Epithelial cell of esophagus (primary cell): ENCODE measurements around the gene DROSHA.

Experiments used
- DNase-seq: peaks from one replicate; pipeline ENCODE4 v3.0.0; 2010; ENCODE audit warnings: low read depth
- H3K4me3 ChIP-seq: 2 replicates; pipeline ENCODE4 v1.5.1; 2011; ENCODE audit warnings: mild to moderate bottlenecking, low read length, control low read depth
- CTCF ChIP-seq: IDR thresholded peaks from 2 replicates; pipeline ENCODE4 v1.5.1; 2011; ENCODE audit warnings: low read depth, mild to moderate bottlenecking, low read length, control low read depth, inconsistent platforms; ENCODE audit not compliant: insufficient read depth; ENCODE audit errors: missing control alignments

The DROSHA gene

GRCh38 chr5:31459594-31459993 lies 72.3 kb downstream of the DROSHA start:
- DNase-seq = no peak
- H3K4me3 ChIP-seq = no peak overlapping the region
- TF ChIP-seq CTCF = no peak

GRCh38 chr5:31455172-31455571 lies 76.7 kb downstream of the DROSHA start:
- TF ChIP-seq CTCF = no peak
- H3K4me3 ChIP-seq = no peak overlapping the region
- DNase-seq = no peak

GRCh38 chr5:31453522-31453921 lies 78.4 kb downstream of the DROSHA start:
- no peak overlapping the region for H3K4me3 ChIP-seq
- no peak for DNase-seq
- TF ChIP-seq CTCF = no peak

GRCh38 chr5:31452314-31452713 lies 79.6 kb downstream of the DROSHA start:
- no peak for TF ChIP-seq CTCF
- no peak overlapping the region for H3K4me3 ChIP-seq
- DNase-seq = no peak

GRCh38 chr5:31449962-31450361 lies 81.9 kb downstream of the DROSHA start:
- no peak for TF ChIP-seq CTCF
- no peak for DNase-seq
- no peak overlapping the region for H3K4me3 ChIP-seq

- TF ChIP-seq CTCF = no peak
- no peak for DNase-seq
These were observed 82.7 kb downstream of the DROSHA start for GRCh38 chr5:31449174-31449573.

GRCh38 chr5:31445041-31445600 lies 86.8 kb downstream of the DROSHA start:
- no peak for TF ChIP-seq CTCF
- DNase-seq = no peak
- H3K4me3 ChIP-seq = no peak overlapping the region

More at GRCh38 chr5:31449174-31449573, 82.7 kb downstream of the DROSHA start:
- no peak overlapping the region for H3K4me3 ChIP-seq
